Uterus (tissue), 2 donors: ENCODE results near the gene S100P.

Experiments
- CTCF ChIP-seq, 4 experiments: fragments of 200-600 bp in 2 of 4; fragments of 450-650 bp in 2 of 4; sonication (generic) in 2 of 4; IDR thresholded peaks; one replicate each; pipeline ENCODE4 v1.5.1; 2016 to 2019; ENCODE audit warnings: antibody characterized with exemption in 4 of 4, mild to moderate bottlenecking in 2 of 4, moderate library complexity in 1 of 4
- POLR2A ChIP-seq, 2 donors: fragments of 450-650 bp; IDR thresholded peaks; one replicate each; pipeline ENCODE4 v1.6.1; 2016; ENCODE audit warnings: antibody characterized with exemption in 2 of 2, mild to moderate bottlenecking in 1 of 2, moderate library complexity in 1 of 2

DNA sequence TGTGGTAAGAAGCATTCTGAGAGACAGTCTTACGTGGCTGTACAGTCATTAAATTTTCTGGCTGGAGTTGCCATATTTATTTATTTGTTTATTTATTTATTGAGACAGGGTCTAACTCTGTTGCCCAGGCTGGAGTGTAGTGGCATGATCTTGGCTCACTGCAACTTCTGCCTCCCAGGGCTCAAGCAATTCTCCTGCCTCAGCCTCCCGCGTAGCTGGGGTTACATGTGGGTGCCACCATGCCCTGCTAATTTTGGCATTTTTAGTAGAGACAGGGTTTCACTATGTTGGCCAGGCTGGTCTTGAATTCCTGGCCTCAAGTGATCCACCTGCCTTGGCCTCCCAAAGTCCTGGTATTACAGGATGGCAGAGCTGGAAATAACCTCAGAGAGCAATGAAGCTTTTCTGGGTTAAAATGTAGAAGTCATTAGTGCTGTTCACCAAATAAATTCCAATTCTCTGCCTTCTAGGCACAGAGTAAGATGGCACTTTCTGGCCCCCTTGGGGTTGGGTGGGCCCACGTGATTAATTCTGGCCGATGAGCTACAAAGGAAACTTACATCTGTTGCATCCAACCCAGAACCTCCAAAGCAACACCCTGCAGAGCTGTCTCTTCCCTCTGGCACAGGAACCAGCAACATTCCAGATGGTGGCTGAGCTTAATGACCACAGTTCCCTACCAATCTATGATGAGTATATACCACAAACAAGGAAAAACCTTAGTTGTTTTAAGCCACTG, 48.7 kb upstream of the S100P start:
- TF ChIP-seq CTCF (IDR thresholded peaks at IDR 0.05) = no peak
- no peak for TF ChIP-seq POLR2A (IDR thresholded peaks at IDR 0.05)
